ENCODE results near the gene USP10. TPM values are rescaled to one million over a fixed set of nuclear protein-coding genes. Genes with fewer than 3 reads are reported as not detected.

Gene USP10
- total and polyA plus RNA-seq, 2 donors (not counting 1 experiment from before 2014, with no cell fraction given): 48.9 to 134 TPM

DNA sequence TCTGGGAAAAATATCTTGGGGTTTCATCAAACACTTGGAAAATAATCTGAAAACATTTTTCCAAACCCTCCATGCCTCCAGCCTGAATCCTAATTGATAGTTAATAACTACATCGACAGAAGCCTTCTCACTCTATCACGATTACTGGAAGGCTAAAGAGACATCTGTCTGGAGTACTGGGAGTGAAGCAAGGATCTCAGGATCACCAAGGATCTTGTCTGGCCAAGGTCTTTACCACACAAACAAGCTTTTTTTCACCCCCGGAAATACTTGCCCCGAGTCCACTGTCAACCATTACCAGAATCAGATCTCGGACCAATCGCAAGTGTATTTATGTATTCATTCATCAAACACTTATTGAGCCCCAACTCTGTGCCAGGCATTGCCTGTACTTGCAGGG lies 91.7 kb downstream of the USP10 start:
- no peak overlapping the region for H2AFZ ChIP-seq (ENCODE audit: insufficient read depth, low read depth, low read length, poor library complexity, severe bottlenecking)
- ChIA-PET POLR2A (no interaction called here), CTCF (no interaction called here)
- no peak overlapping the region for H3K27ac Mint-ChIP-seq
- H3K4me1 ChIP-seq (ENCODE audit: control insufficient read depth in 2 of 2, insufficient read depth in 2 of 2, low read length in 2 of 2): no peaks in the 10 kb centered on the region
- H3K4me2 ChIP-seq (replicated peaks; ENCODE audit: low read depth, low read length, poor library complexity, severe bottlenecking): no peak overlapping the region
- H3K9me3 ChIP-seq (ENCODE audit: control extremely low read depth in 1 of 3, control insufficient read depth in 2 of 3, insufficient read depth in 1 of 3, low read length in 2 of 3): no peaks in the 10 kb centered on the region
- H3K9ac ChIP-seq (ENCODE audit: low read length): no peak overlapping the region
- no peaks in the 10 kb centered on the region for H4K20me1 ChIP-seq (ENCODE audit: control insufficient read depth, insufficient read depth, low read length, poor library complexity, severe bottlenecking)
- no peak overlapping the region for H3K4me3 ChIP-seq (ENCODE audit: control extremely low read depth in 1 of 5, extremely low read depth in 1 of 5, insufficient read depth in 1 of 5, low read depth in 2 of 5, low read length in 4 of 5)
- no peaks in the 10 kb centered on the region for H3K27me3 ChIP-seq (replicated peaks in 1 of 4; ENCODE audit: control extremely low read depth in 1 of 4, control insufficient read depth in 3 of 4, insufficient read depth in 4 of 4, low read length in 3 of 4)
- ATAC-seq (ENCODE audit: low read depth): no peak
- H3K79me2 ChIP-seq (ENCODE audit: control insufficient read depth, insufficient read depth, low read length): no peaks in the 10 kb centered on the region
- intact Hi-C loops (cut with micrococcal nuclease): no loop called here
- WGBS (ENCODE audit: insufficient coverage): 100% methylated on average over 1 of the region's 6 CpGs
- H3K4me1 Mint-ChIP-seq: no peaks in the 10 kb centered on the region
- DNase-seq: no peak
- H3K36me3 ChIP-seq (replicated peaks in 1 of 2; ENCODE audit: control extremely low read depth in 1 of 2, control insufficient read depth in 1 of 2, extremely low read depth in 1 of 2, insufficient read depth in 2 of 2, low read length in 1 of 2): no peaks in the 10 kb centered on the region
- TF ChIP-seq, protein P1, sequence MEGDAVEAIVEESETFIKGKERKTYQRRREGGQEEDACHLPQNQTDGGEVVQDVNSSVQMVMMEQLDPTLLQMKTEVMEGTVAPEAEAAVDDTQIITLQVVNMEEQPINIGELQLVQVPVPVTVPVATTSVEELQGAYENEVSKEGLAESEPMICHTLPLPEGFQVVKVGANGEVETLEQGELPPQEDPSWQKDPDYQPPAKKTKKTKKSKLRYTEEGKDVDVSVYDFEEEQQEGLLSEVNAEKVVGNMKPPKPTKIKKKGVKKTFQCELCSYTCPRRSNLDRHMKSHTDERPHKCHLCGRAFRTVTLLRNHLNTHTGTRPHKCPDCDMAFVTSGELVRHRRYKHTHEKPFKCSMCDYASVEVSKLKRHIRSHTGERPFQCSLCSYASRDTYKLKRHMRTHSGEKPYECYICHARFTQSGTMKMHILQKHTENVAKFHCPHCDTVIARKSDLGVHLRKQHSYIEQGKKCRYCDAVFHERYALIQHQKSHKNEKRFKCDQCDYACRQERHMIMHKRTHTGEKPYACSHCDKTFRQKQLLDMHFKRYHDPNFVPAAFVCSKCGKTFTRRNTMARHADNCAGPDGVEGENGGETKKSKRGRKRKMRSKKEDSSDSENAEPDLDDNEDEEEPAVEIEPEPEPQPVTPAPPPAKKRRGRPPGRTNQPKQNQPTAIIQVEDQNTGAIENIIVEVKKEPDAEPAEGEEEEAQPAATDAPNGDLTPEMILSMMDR (IDR thresholded peaks at IDR 0.05): no peak
- TF ChIP-seq EZH2 (IDR thresholded peaks at IDR 0.05; ENCODE audit: borderline replicate concordance, insufficient read depth, low read depth, low read length, poor library complexity, severe bottlenecking): no peak
- no peak overlapping the region for H3K27ac ChIP-seq (ENCODE audit: low read length in 2 of 2)
- H3K4me3 Mint-ChIP-seq: no peak overlapping the region
- no peaks in the 10 kb centered on the region for H3K9me3 Mint-ChIP-seq (ENCODE audit: insufficient read depth)
- no peaks in the 10 kb centered on the region for H3K27me3 Mint-ChIP-seq

DNA sequence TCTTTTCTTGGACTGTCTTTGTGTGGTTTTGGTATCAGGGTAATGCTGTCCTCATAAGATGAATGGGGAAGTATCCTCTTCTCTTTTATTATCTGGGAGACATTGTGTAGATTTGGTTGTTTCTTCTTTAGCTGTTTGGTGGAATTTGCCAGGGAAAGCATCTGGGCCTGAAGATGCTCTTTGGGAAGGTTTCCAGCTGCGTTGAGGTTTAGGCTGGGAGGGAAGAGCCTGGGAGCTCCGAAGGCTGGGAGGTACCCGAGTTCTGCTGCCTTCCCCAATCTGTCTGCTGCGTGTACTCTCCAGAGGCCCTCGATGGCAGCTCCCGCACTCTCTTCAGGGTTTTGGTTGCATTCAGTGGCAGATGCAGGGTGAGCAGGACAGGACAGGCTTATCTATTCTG lies 94.4 kb downstream of the USP10 start:
- H3K4me3 ChIP-seq (ENCODE audit: control extremely low read depth in 1 of 5, extremely low read depth in 1 of 5, insufficient read depth in 1 of 5, low read depth in 2 of 5, low read length in 4 of 5): no peak overlapping the region
- no peaks in the 10 kb centered on the region for H3K9me3 Mint-ChIP-seq (ENCODE audit: insufficient read depth)
- 94% methylated on average over 6 of the region's 6 CpGs for WGBS (ENCODE audit: insufficient coverage)
- no peak for ATAC-seq (ENCODE audit: low read depth)
- no peaks in the 10 kb centered on the region for H3K27me3 ChIP-seq (replicated peaks in 1 of 4; ENCODE audit: control extremely low read depth in 1 of 4, control insufficient read depth in 3 of 4, insufficient read depth in 4 of 4, low read length in 3 of 4)
- H3K27ac ChIP-seq (ENCODE audit: low read length in 2 of 2): no peak overlapping the region
- TF ChIP-seq EZH2 (IDR thresholded peaks at IDR 0.05; ENCODE audit: borderline replicate concordance, insufficient read depth, low read depth, low read length, poor library complexity, severe bottlenecking): no peak
- TF ChIP-seq, protein P1 (IDR thresholded peaks at IDR 0.05): no peak
- no peaks in the 10 kb centered on the region for H3K36me3 ChIP-seq (replicated peaks in 1 of 2; ENCODE audit: control extremely low read depth in 1 of 2, control insufficient read depth in 1 of 2, extremely low read depth in 1 of 2, insufficient read depth in 2 of 2, low read length in 1 of 2)
- no peak overlapping the region for H3K27ac Mint-ChIP-seq
- no peak overlapping the region for H2AFZ ChIP-seq (ENCODE audit: insufficient read depth, low read depth, low read length, poor library complexity, severe bottlenecking)
- H3K9ac ChIP-seq (ENCODE audit: low read length): no peak overlapping the region
- H3K4me1 ChIP-seq (ENCODE audit: control insufficient read depth in 2 of 2, insufficient read depth in 2 of 2, low read length in 2 of 2): no peaks in the 10 kb centered on the region
- no peaks in the 10 kb centered on the region for H3K79me2 ChIP-seq (ENCODE audit: control insufficient read depth, insufficient read depth, low read length)
- H3K27me3 Mint-ChIP-seq: no peaks in the 10 kb centered on the region
- no peak overlapping the region for H3K4me2 ChIP-seq (replicated peaks; ENCODE audit: low read depth, low read length, poor library complexity, severe bottlenecking)
- intact Hi-C loops (cut with micrococcal nuclease): no loop called here
- no peaks in the 10 kb centered on the region for H3K4me1 Mint-ChIP-seq
- H3K4me3 Mint-ChIP-seq: no peak overlapping the region
- ChIA-PET POLR2A (no interaction called here), CTCF (no interaction called here)
- H4K20me1 ChIP-seq (ENCODE audit: control insufficient read depth, insufficient read depth, low read length, poor library complexity, severe bottlenecking): no peaks in the 10 kb centered on the region
- H3K9me3 ChIP-seq (ENCODE audit: control extremely low read depth in 1 of 3, control insufficient read depth in 2 of 3, insufficient read depth in 1 of 3, low read length in 2 of 3): peaks cover 0 to 4% (median 0%) of the 10 kb centered on the region in 3 donors
- DNase-seq: no peak

All from B cell (primary cell).